ENCODE results near the gene MRPS14.

GRCh38 chr1:175045519-175045918, 22.3 kb upstream of the MRPS14 start:
- TF ChIP-seq POLR2A (IDR thresholded peaks at IDR 0.05) (no peak), CTCF (IDR thresholded peaks at IDR 0.05) (no peak)
